Measurements from ENCODE around the gene TMEM19. TPM values are rescaled to one million over a fixed set of nuclear protein-coding genes. Genes with fewer than 3 reads are reported as not detected.

Gene TMEM19
- total RNA-seq, 2 donors from 2014 or later, result 11.8 to 12.3 TPM

- Mint-ChIP-seq H3K27me3 (no peaks in the 10 kb centered on the region), H3K4me3 (peak overlapping the region; percentile 73), H3K4me1 (peaks cover 37% of the 10 kb centered on the region), H3K36me3 (ENCODE audit: low read depth) (peaks cover 11% of the 10 kb centered on the region), H3K27ac (peak overlapping the region; percentile 91)
- DNase-seq, result no peak
- no peak for ATAC-seq
- H3K9me3 ChIP-seq (ENCODE audit: control insufficient read depth, low read length, poor library complexity, severe bottlenecking), result no peaks in the 10 kb centered on the region
Observed at GRCh38 chr12:71655495-71655894, 30.4 kb upstream of the TMEM19 start.

GRCh38 chr12:71655907-71656306, 30.0 kb upstream of the TMEM19 start:
- Mint-ChIP-seq H3K36me3 (ENCODE audit: low read depth) (peaks cover 11% of the 10 kb centered on the region), H3K4me1 (peaks cover 37% of the 10 kb centered on the region), H3K27me3 (no peaks in the 10 kb centered on the region), H3K4me3 (peak overlapping the region; percentile 73), H3K27ac (peak overlapping the region; percentile 91)
- ATAC-seq, result no peak
- DNase-seq, result no peak
- H3K9me3 ChIP-seq (ENCODE audit: control insufficient read depth, low read length, poor library complexity, severe bottlenecking), result no peaks in the 10 kb centered on the region

- no peak for ATAC-seq
- Mint-ChIP-seq H3K27me3 (no peaks in the 10 kb centered on the region), H3K4me3 (no peak overlapping the region), H3K36me3 (ENCODE audit: low read depth) (peaks cover 11% of the 10 kb centered on the region), H3K4me1 (peaks cover 39% of the 10 kb centered on the region), H3K27ac (no peak overlapping the region)
- no peaks in the 10 kb centered on the region for H3K9me3 ChIP-seq (ENCODE audit: control insufficient read depth, low read length, poor library complexity, severe bottlenecking)
- DNase-seq, result no peak
Observed at GRCh38 chr12:71656740-71657139, 29.1 kb upstream of the TMEM19 start.

GRCh38 chr12:71661977-71662530, 23.8 kb upstream of the TMEM19 start:
- H3K4me3 Mint-ChIP-seq, result peak overlapping the region; percentile 98
- H3K27ac Mint-ChIP-seq, result peak overlapping the region; percentile 98
- DNase-seq (no peak), ATAC-seq (no peak)
- peaks cover 44% of the 10 kb centered on the region for H3K4me1 Mint-ChIP-seq
- no peaks in the 10 kb centered on the region for H3K27me3 Mint-ChIP-seq
- peaks cover 10% of the 10 kb centered on the region for H3K36me3 Mint-ChIP-seq (ENCODE audit: low read depth)
- no peaks in the 10 kb centered on the region for H3K9me3 ChIP-seq (ENCODE audit: control insufficient read depth, low read length, poor library complexity, severe bottlenecking)

GRCh38 chr12:71662849-71663560, 22.9 kb upstream of the TMEM19 start:
- H3K27me3 Mint-ChIP-seq, result no peaks in the 10 kb centered on the region
- peaks cover 45% of the 10 kb centered on the region for H3K4me1 Mint-ChIP-seq
- H3K9me3 ChIP-seq (ENCODE audit: control insufficient read depth, low read length, poor library complexity, severe bottlenecking), result no peaks in the 10 kb centered on the region

GRCh38 chr12:71663561-71664410, 22.1 kb upstream of the TMEM19 start, which contains the start of the genes THAP2 and ZFC3H1:
Gene THAP2, plus strand, starts transcription at chr12:71664301. Its CDS starts 209 bp downstream, at chr12:71664510.
Gene ZFC3H1, minus strand, starts transcription at chr12:71663848. Its CDS starts 238 bp downstream, at chr12:71663610.
- Mint-ChIP-seq H3K27me3 (no peaks in the 10 kb centered on the region), H3K27ac (peak within 1 kb of the TSS; percentile 98), H3K36me3 (ENCODE audit: low read depth) (peaks cover 9% of the 10 kb centered on the region), H3K4me1 (peaks cover 41% of the 10 kb centered on the region), H3K4me3 (peak within 1 kb of the TSS; percentile 98)
- DNase-seq (peak; percentile 76 to 83 (median 80)), ATAC-seq (peak; percentile 83)
- H3K9me3 ChIP-seq (ENCODE audit: control insufficient read depth, low read length, poor library complexity, severe bottlenecking), result no peaks in the 10 kb centered on the region

More at GRCh38 chr12:71662849-71663560, 22.9 kb upstream of the TMEM19 start:
- Mint-ChIP-seq H3K4me3 (peak overlapping the region; percentile 98), H3K36me3 (ENCODE audit: low read depth) (peaks cover 10% of the 10 kb centered on the region), H3K27ac (peak overlapping the region; percentile 98)
- ATAC-seq (peak; percentile 58), DNase-seq (peak; percentile 52 to 63 (median 57))

GRCh38 chr12:71664411-71665089, 21.3 kb upstream of the TMEM19 start:
- peak overlapping the region; percentile 98 for H3K27ac Mint-ChIP-seq
- H3K9me3 ChIP-seq (ENCODE audit: control insufficient read depth, low read length, poor library complexity, severe bottlenecking), result no peaks in the 10 kb centered on the region
- H3K36me3 Mint-ChIP-seq (ENCODE audit: low read depth), result peaks cover 4% of the 10 kb centered on the region
- peaks cover 34% of the 10 kb centered on the region for H3K4me1 Mint-ChIP-seq
- ATAC-seq (peak; percentile 21), DNase-seq (no peak)
- H3K27me3 Mint-ChIP-seq, result no peaks in the 10 kb centered on the region
- peak overlapping the region; percentile 98 for H3K4me3 Mint-ChIP-seq

- Mint-ChIP-seq H3K4me1 (peaks cover 34% of the 10 kb centered on the region), H3K36me3 (ENCODE audit: low read depth) (peaks cover 4% of the 10 kb centered on the region), H3K27me3 (no peaks in the 10 kb centered on the region), H3K4me3 (peak overlapping the region; percentile 98), H3K27ac (peak overlapping the region; percentile 98)
- no peak for ATAC-seq
- H3K9me3 ChIP-seq (ENCODE audit: control insufficient read depth, low read length, poor library complexity, severe bottlenecking), result no peaks in the 10 kb centered on the region
- DNase-seq, result no peak
Observed at GRCh38 chr12:71665090-71665463, 20.8 kb upstream of the TMEM19 start.

- H3K27ac Mint-ChIP-seq, result peak overlapping the region; percentile 98
- peaks cover 37% of the 10 kb centered on the region for H3K4me1 Mint-ChIP-seq
- no peak overlapping the region for H3K4me3 Mint-ChIP-seq
- no peak for ATAC-seq
- DNase-seq, result no peak
- H3K27me3 Mint-ChIP-seq, result no peaks in the 10 kb centered on the region
- no peaks in the 10 kb centered on the region for H3K9me3 ChIP-seq (ENCODE audit: control insufficient read depth, low read length, poor library complexity, severe bottlenecking)
- peaks cover 4% of the 10 kb centered on the region for H3K36me3 Mint-ChIP-seq (ENCODE audit: low read depth)
Observed at GRCh38 chr12:71666259-71666658, 19.6 kb upstream of the TMEM19 start.

GRCh38 chr12:71671311-71671710, 14.6 kb upstream of the TMEM19 start:
- Mint-ChIP-seq H3K36me3 (ENCODE audit: low read depth) (peaks cover 2% of the 10 kb centered on the region), H3K27me3 (no peaks in the 10 kb centered on the region), H3K4me3 (no peak overlapping the region), H3K4me1 (peaks cover 14% of the 10 kb centered on the region), H3K27ac (no peak overlapping the region)
- ATAC-seq, result no peak
- H3K9me3 ChIP-seq (ENCODE audit: control insufficient read depth, low read length, poor library complexity, severe bottlenecking), result no peaks in the 10 kb centered on the region
- no peak for DNase-seq

- no peaks in the 10 kb centered on the region for H3K27me3 Mint-ChIP-seq
- H3K4me3 Mint-ChIP-seq, result no peak overlapping the region
- H3K9me3 ChIP-seq (ENCODE audit: control insufficient read depth, low read length, poor library complexity, severe bottlenecking), result no peaks in the 10 kb centered on the region
- H3K27ac Mint-ChIP-seq, result no peak overlapping the region
- H3K4me1 Mint-ChIP-seq, result peaks cover 14% of the 10 kb centered on the region
- no peak for ATAC-seq
- DNase-seq, result no peak
- peaks cover 5% of the 10 kb centered on the region for H3K36me3 Mint-ChIP-seq (ENCODE audit: low read depth)
Observed at GRCh38 chr12:71671816-71672215, 14.1 kb upstream of the TMEM19 start.

GRCh38 chr12:71682466-71682865, 3.4 kb upstream of the TMEM19 start:
- H3K9me3 ChIP-seq (ENCODE audit: control insufficient read depth, low read length, poor library complexity, severe bottlenecking), result no peaks in the 10 kb centered on the region
- DNase-seq (no peak), ATAC-seq (no peak)
- peak overlapping the region; percentile 24 for H3K27ac Mint-ChIP-seq
- no peak overlapping the region for H3K4me3 Mint-ChIP-seq
- H3K4me1 Mint-ChIP-seq, result peaks cover 4% of the 10 kb centered on the region
- H3K27me3 Mint-ChIP-seq, result no peaks in the 10 kb centered on the region
- H3K36me3 Mint-ChIP-seq (ENCODE audit: low read depth), result no peaks in the 10 kb centered on the region

- Mint-ChIP-seq H3K27ac (no peak overlapping the region), H3K4me3 (no peak overlapping the region), H3K36me3 (ENCODE audit: low read depth) (no peaks in the 10 kb centered on the region), H3K27me3 (no peaks in the 10 kb centered on the region), H3K4me1 (peaks cover 11% of the 10 kb centered on the region)
- H3K9me3 ChIP-seq (ENCODE audit: control insufficient read depth, low read length, poor library complexity, severe bottlenecking), result no peaks in the 10 kb centered on the region
- DNase-seq (no peak), ATAC-seq (no peak)
Observed at GRCh38 chr12:71683633-71684032, 2.2 kb upstream of the TMEM19 start.

Data from T-helper 17 cell (primary cell).